Endothelial cell of umbilical vein (primary cell): ENCODE results near the gene TOM1L1. TPM values are rescaled to one million over a fixed set of nuclear protein-coding genes. Genes with fewer than 3 reads are reported as not detected.

Experiments used
- BruUV-seq: library from RNA; stranded (reverse); fragments of 400-500 nt; replicated peaks from 2 replicates; lab custom pipeline; 2021; lab: Mats Ljungman, UMichigan
- CTCF ChIA-PET: fragments of 300-600, 350-600 bp; sonication (Branson Sonifier 250); formaldehyde crosslinking; loops from one replicate; lab custom pipeline; 2021; ENCODE audit warnings: antibody characterized with exemption, inconsistent platforms; lab: Charles Lee
- POLR2A ChIA-PET: fragments of 300-600, 350-600 bp; sonication (Branson Sonifier 250); formaldehyde crosslinking; loops from one replicate; lab custom pipeline; 2021; ENCODE audit warnings: antibody characterized with exemption, inconsistent platforms; lab: Charles Lee
- DNase-seq: peaks from one replicate; pipeline ENCODE4 v3.0.0-alpha.2; 2011; ENCODE audit warnings: low read depth, low spot score
- FAIRE-seq: peaks from 2 replicates; lab custom pipeline; 2011; peaks lifted over from hg19 to GRCh38; lab: Jason Lieb, UNC
- H2AFZ ChIP-seq: 2 replicates; pipeline ENCODE4 v1.6.0; 2012; ENCODE audit warnings: low read depth, low read length, control low read depth, inconsistent platforms
- H3K27ac ChIP-seq: 2 replicates; pipeline ENCODE4 v1.5.1; 2011; ENCODE audit warnings: low read depth, mild to moderate bottlenecking, control low read depth, low read length, moderate library complexity; ENCODE audit not compliant: insufficient read depth
- H3K27me3 ChIP-seq, 2 experiments: 2 replicates each; pipeline versions ENCODE4 v1.6.0 to v1.6.1; 2011; ENCODE audit warnings: low read length in 2 of 2, mixed read lengths in 1 of 2; ENCODE audit not compliant: control insufficient read depth in 2 of 2, insufficient read depth in 2 of 2
- H3K36me3 ChIP-seq, 2 experiments: 2 replicates in 1 of 2; 3 replicates in 1 of 2; pipeline ENCODE4 v1.5.1; 2011; ENCODE audit warnings: low read length in 2 of 2, mild to moderate bottlenecking in 1 of 2, moderate library complexity in 1 of 2; ENCODE audit not compliant: control insufficient read depth in 2 of 2, insufficient read depth in 2 of 2; ENCODE audit errors: extremely low read depth in 1 of 2
- H3K4me1 ChIP-seq: 3 replicates; pipeline ENCODE4 v1.5.1; 2011; ENCODE audit warnings: mild to moderate bottlenecking, low read length; ENCODE audit not compliant: control insufficient read depth, insufficient read depth; ENCODE audit errors: extremely low read depth
- H3K4me2 ChIP-seq: 2 replicates; pipeline ENCODE4 v1.6.1; 2011; ENCODE audit warnings: low read length, control low read depth, mixed read lengths; ENCODE audit not compliant: insufficient read depth
- H3K4me3 ChIP-seq, 3 experiments: fragments of 200-600 bp in 1 of 3; sonication (generic), shearing (Covaris generic) in 1 of 3; replicated peaks in 1 of 3; 2 replicates each; pipeline ENCODE4 v1.5.1; 2011 to 2016; ENCODE audit warnings: control low read depth in 3 of 3, low read length in 3 of 3, mild to moderate bottlenecking in 2 of 3, inconsistent platforms in 1 of 3, low read depth in 1 of 3, moderate library complexity in 1 of 3; ENCODE audit not compliant: insufficient read depth in 1 of 3
- H3K79me2 ChIP-seq: 2 replicates; pipeline ENCODE4 v1.6.0; 2012; ENCODE audit warnings: low read length, inconsistent platforms; ENCODE audit not compliant: control insufficient read depth, insufficient read depth
- H3K9ac ChIP-seq: replicated peaks from 2 replicates; pipeline ENCODE3; 2011; ENCODE audit warnings: low read length, control low read depth; ENCODE audit not compliant: insufficient read depth; ENCODE audit errors: extremely low read depth
- H3K9me1 ChIP-seq: replicated peaks from 3 replicates; pipeline ENCODE4 v1.6.0; 2011; ENCODE audit warnings: mild to moderate bottlenecking, low read length; ENCODE audit not compliant: control insufficient read depth, insufficient read depth; ENCODE audit errors: extremely low read depth
- H3K9me3 ChIP-seq: replicated peaks from 2 replicates; pipeline ENCODE4 v1.5.1; 2012; ENCODE audit warnings: low read length, inconsistent platforms; ENCODE audit not compliant: control insufficient read depth, insufficient read depth
- H4K20me1 ChIP-seq: replicated peaks from 2 replicates; pipeline ENCODE3; 2011; ENCODE audit warnings: mild to moderate bottlenecking, low read length; ENCODE audit not compliant: control insufficient read depth, insufficient read depth; ENCODE audit errors: extremely low read depth
- CTCF ChIP-seq, 2 donors: IDR thresholded peaks; 1 replicate in 1 of 2; 2 replicates in 1 of 2; pipeline ENCODE4 v1.5.1; 2011; ENCODE audit warnings: low read length in 2 of 2, mild to moderate bottlenecking in 2 of 2, moderate library complexity in 2 of 2, control low read depth in 1 of 2, inconsistent platforms in 1 of 2, low read depth in 1 of 2; ENCODE audit not compliant: insufficient read depth in 1 of 2; ENCODE audit errors: extremely low read depth in 1 of 2
- EZH2 ChIP-seq: IDR thresholded peaks from 2 replicates; pipeline ENCODE4 v1.6.1; 2012; ENCODE audit warnings: borderline replicate concordance, low read depth, mild to moderate bottlenecking, moderate library complexity, low read length, inconsistent platforms; ENCODE audit not compliant: severe bottlenecking
- FOS ChIP-seq: IDR thresholded peaks from 2 replicates; pipeline ENCODE4 v1.6.1; 2011; ENCODE audit warnings: mild to moderate bottlenecking, low read length, moderate library complexity, borderline replicate concordance; ENCODE audit not compliant: insufficient read depth
- GATA2 ChIP-seq: IDR thresholded peaks from 2 replicates; pipeline ENCODE4 v1.7.0; 2011; ENCODE audit warnings: low read depth, mild to moderate bottlenecking, moderate library complexity, mixed read lengths, low read length; ENCODE audit not compliant: insufficient read length, insufficient read depth
- JUN ChIP-seq: IDR thresholded peaks from 2 replicates; pipeline ENCODE4 v1.6.1; 2011; ENCODE audit warnings: borderline replicate concordance, low read depth; ENCODE audit not compliant: insufficient read length, insufficient read depth
- MAX ChIP-seq: IDR thresholded peaks from 2 replicates; pipeline ENCODE4 v1.6.1; 2011; ENCODE audit not compliant: insufficient read depth, insufficient read length
- MYC ChIP-seq: IDR thresholded peaks from one replicate; pipeline ENCODE4 v1.6.1; 2011; ENCODE audit warnings: mild to moderate bottlenecking, low read depth, low read length
- POLR2A ChIP-seq: IDR thresholded peaks from 2 replicates; pipeline ENCODE4 v1.6.1; 2012; ENCODE audit warnings: low read depth, mild to moderate bottlenecking, control low read depth, low read length
- POLR2AphosphoS5 ChIP-seq: IDR thresholded peaks from 2 replicates; pipeline ENCODE4 v1.6.1; 2012; ENCODE audit warnings: low read depth, mild to moderate bottlenecking, control low read depth, low read length, moderate library complexity; ENCODE audit not compliant: insufficient read depth
- dilution Hi-C: fragments of 300-500 bp; cut with MboI; formaldehyde crosslinking; loops from one replicate; pipeline ENCODE4 v1.15.0; 2019; ENCODE audit warnings: low sequenced_read_pairs; ENCODE audit not compliant: extremely low pct_ligation_motif_present
- intact Hi-C: fragments of 100-400 bp; cut with micrococcal nuclease; formaldehyde crosslinking; loops from one replicate; pipeline ENCODE4 v1.10.0; 2022
- polyA plus RNA-seq, 4 experiments: library from polyadenylated mRNA; depleted of rRNA in 3 of 4; stranded (reverse) in 3 of 4; unstranded in 1 of 4; fragments of >200 nt; gene quantifications; 2 replicates each; pipeline versions ENCODE4 v1.2.1 to v1.2.3, GENCODE V29; 2011 to 2012; ENCODE audit warnings: missing spikeins in 1 of 4
- total RNA-seq: library from RNA; stranded (reverse); gene quantifications from 2 replicates; pipeline ENCODE4 v1.2.3, GENCODE V29; 2021

TOM1L1 gene
- total and polyA plus RNA-seq, 2 donors (not counting 3 experiments of a cell fraction or from before 2014, with no cell fraction given), result 0.44 to 0.60 TPM

DNA sequence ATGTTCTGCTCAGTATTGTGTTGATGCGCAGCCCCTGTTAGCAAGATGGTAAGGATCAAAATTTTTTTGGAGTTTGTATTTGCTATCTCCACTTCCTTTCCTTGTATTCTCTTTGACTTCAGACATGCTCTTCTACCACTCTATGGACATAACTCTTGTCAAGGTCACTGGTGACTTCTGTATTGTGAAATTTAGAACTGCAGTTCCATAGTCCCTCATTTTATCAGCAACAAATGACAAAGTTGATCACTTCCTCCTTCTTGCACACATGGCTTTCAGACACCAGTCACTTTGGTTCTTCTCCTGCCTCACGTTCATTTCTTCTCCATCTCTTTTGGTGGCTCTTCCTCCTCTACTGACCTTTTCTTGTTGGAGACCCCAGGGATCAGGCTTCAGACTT lies 46.7 kb downstream of the TOM1L1 start:
- DNase-seq (no peak), FAIRE-seq (no peak)
- POLR2A ChIA-PET, result no interaction called here
- no TSS peak for BruUV-seq
- H3K4me3 ChIP-seq, result no peak overlapping the region
- H4K20me1 ChIP-seq, result no peaks in the 10 kb centered on the region
- intact Hi-C loops, result no loop called here
- H3K9me1 ChIP-seq, result no peaks in the 10 kb centered on the region
- H3K9ac ChIP-seq, result no peak overlapping the region
- H3K27me3 ChIP-seq, result peaks cover 0 to 2% of the 10 kb centered on the region in 2 experiments
- H2AFZ ChIP-seq, result no peak overlapping the region
- H3K9me3 ChIP-seq, result no peaks in the 10 kb centered on the region
- H3K4me2 ChIP-seq, result no peak overlapping the region
- dilution Hi-C loops, result no loop called here
- CTCF ChIA-PET, result no interaction called here
- TF ChIP-seq FOS, result no peak
- TF ChIP-seq MYC, result no peak
- TF ChIP-seq EZH2, result no peak
- TF ChIP-seq MAX, result no peak
- TF ChIP-seq POLR2AphosphoS5, result no peak
- TF ChIP-seq GATA2, result no peak
- TF ChIP-seq JUN, result no peak
- no peak for TF ChIP-seq POLR2A
- no peak for TF ChIP-seq CTCF (IDR thresholded peaks at IDR 0.05; ENCODE audit: extremely low read depth in 1 of 2, insufficient read depth in 1 of 2, low read depth in 1 of 2, low read length in 2 of 2)
- no peak overlapping the region for H3K27ac ChIP-seq
- H3K79me2 ChIP-seq, result no peaks in the 10 kb centered on the region
- H3K4me1 ChIP-seq, result peaks cover 7% of the 10 kb centered on the region
- H3K36me3 ChIP-seq, result no peaks in the 10 kb centered on the region
